ENCODE results near the gene GPANK1. TPM values are rescaled to one million over a fixed set of nuclear protein-coding genes. Genes with fewer than 3 reads are reported as not detected.
A peak's percentile ranks its signal among the peaks of the same experiment; 100 is the strongest.

Gene GPANK1
- total and polyA plus RNA-seq, 2 of the 13 experiments (the other 11 are each of a cell fraction or from before 2014, with no cell fraction given) = 15.4 to 22.8 TPM

- TF ChIP-seq RNF219 (CRISPR knock-in tag; IDR thresholded peaks at IDR 0.05) = no peak
- peak; percentile 71; the same call in 1 of the 2 replicates for TF ChIP-seq RELA (CRISPR knock-in tag; IDR thresholded peaks at IDR 0.05)
- TF ChIP-seq HNRNPK (IDR thresholded peaks at IDR 0.05; ENCODE audit: low read depth, low read length, poor library complexity, severe bottlenecking) = no peak
- TF ChIP-seq PTBP1 (IDR thresholded peaks at IDR 0.05; ENCODE audit: low read depth, low read length, poor library complexity, severe bottlenecking) = no peak
- TF ChIP-seq LRRFIP1 (CRISPR knock-in tag; conservative IDR thresholded peaks at IDR 0.05) = no peak
- no peak for TF ChIP-seq ZNF296 (CRISPR knock-in tag; conservative IDR thresholded peaks at IDR 0.05)
- peak; percentile 75 for TF ChIP-seq XRCC5 (optimal IDR thresholded peaks at IDR 0.05; ENCODE audit: low read length)
- no peak for TF ChIP-seq CC2D1A (CRISPR knock-in tag; IDR thresholded peaks at IDR 0.05)
- TF ChIP-seq DZIP1 (CRISPR knock-in tag; IDR thresholded peaks at IDR 0.05) = no peak
- peak; percentile 63 to 92; a peak in 3 of 4 replicates for TF ChIP-seq HMGXB4 (CRISPR knock-in tag; IDR thresholded peaks at IDR 0.05; ENCODE audit: borderline replicate concordance in 1 of 2, low read depth in 1 of 2)
- TF ChIP-seq EEA1 (CRISPR knock-in tag; IDR thresholded peaks at IDR 0.05; ENCODE audit: borderline replicate concordance) = no peak; the same call in 1 of the 2 replicates
- peak; percentile 90 for TF ChIP-seq ZSCAN21 (CRISPR knock-in tag; IDR thresholded peaks at IDR 0.05; ENCODE audit: borderline replicate concordance)
- TF ChIP-seq ETV5 (CRISPR knock-in tag; IDR thresholded peaks at IDR 0.05; ENCODE audit: borderline replicate concordance) = peak; percentile 93
- no peak; the same call in 1 of the 2 replicates for TF ChIP-seq HOMEZ (CRISPR knock-in tag; IDR thresholded peaks at IDR 0.05; ENCODE audit: low read depth)
Measured at GRCh38 chr6:31660381-31661261, 4.2 kb downstream of the GPANK1 start, which contains the start of gene C6orf47 (continued).

Measured in HepG2 (cell line).